HepG2 (cell line): Measurements from ENCODE around the gene TMEM9. TPM values are rescaled to one million over a fixed set of nuclear protein-coding genes. Genes with fewer than 3 reads are reported as not detected.

Experiments used
- ATAC-seq: fragments of 200-7000 bp; cut with Tn5 transposase; 3 replicates; pipeline ENCODE4 v1.9.1; 2020; ENCODE audit warnings: mild to moderate bottlenecking, moderate library complexity
- BruUV-seq: library from RNA; stranded (reverse); fragments of 400-500 nt; replicated peaks from 2 replicates; lab custom pipeline; 2021; lab: Mats Ljungman, UMichigan
- CTCF ChIA-PET: fragments of 300-600 bp; formaldehyde crosslinking; extraction: SDS; loops from one replicate; lab custom pipeline; 2021; ENCODE audit warnings: low total read pairs, inconsistent platforms, low intra/inter-chr PET ratio; lab: Yijun Ruan, JAX
- POLR2A ChIA-PET: fragments of 350-600 bp; sonication (Branson Sonifier 250); formaldehyde crosslinking; loops from one replicate; lab custom pipeline; 2020; ENCODE audit warnings: antibody characterized with exemption, inconsistent platforms; lab: Yijun Ruan, JAX
- DNase-seq: peaks from one replicate; pipeline ENCODE4 v3.0.0-alpha.2; 2015; ENCODE audit warnings: low spot score
- FAIRE-seq: peaks from 3 replicates; lab custom pipeline; 2011; peaks lifted over from hg19 to GRCh38; lab: Jason Lieb, UNC
- H2AFZ ChIP-seq: one replicate; pipeline ENCODE4 v1.6.1; 2011; ENCODE audit warnings: low read length, inconsistent platforms
- H3K27ac ChIP-seq: fragments of 300-600 bp; 3 replicates; pipeline ENCODE4 v1.8.0; 2011; ENCODE audit warnings: mixed run types, mild to moderate bottlenecking, mixed read lengths, low read length, inconsistent platforms; ENCODE audit not compliant: insufficient read depth; ENCODE audit errors: extremely low read length
- H3K27me3 ChIP-seq, 2 experiments: fragments of 200-600 bp in 1 of 2; 2 replicates in 1 of 2; 3 replicates in 1 of 2; pipeline versions ENCODE4 v1.6.0 to v1.8.0; 2011; ENCODE audit warnings: low read length in 2 of 2, mild to moderate bottlenecking in 2 of 2, moderate library complexity in 2 of 2, inconsistent platforms in 1 of 2; ENCODE audit not compliant: insufficient read depth in 2 of 2, control insufficient read depth in 1 of 2
- H3K36me3 ChIP-seq, 2 experiments: fragments of 200-600 bp in 1 of 2; replicated peaks in 1 of 2; 2 replicates in 1 of 2; 3 replicates in 1 of 2; pipeline versions ENCODE4 v1.5.1 to v1.8.0; 2011; ENCODE audit warnings: low read length in 2 of 2, inconsistent platforms in 1 of 2; ENCODE audit not compliant: insufficient read depth in 2 of 2, control insufficient read depth in 1 of 2
- H3K4me1 ChIP-seq: 2 replicates; pipeline ENCODE4 v1.5.1; 2012; ENCODE audit warnings: low read length, inconsistent platforms; ENCODE audit not compliant: insufficient read depth
- H3K4me2 ChIP-seq: 2 replicates; pipeline ENCODE4 v1.6.0; 2011; ENCODE audit warnings: low read depth, low read length, inconsistent platforms
- H3K4me3 ChIP-seq, 3 experiments: fragments of 200-600 bp in 1 of 3; sonication (generic), shearing (Covaris generic) in 1 of 3; replicated peaks in 1 of 3; 2 replicates each; pipeline ENCODE4 v1.5.1; 2011 to 2016; ENCODE audit warnings: low read length in 3 of 3, inconsistent platforms in 2 of 3, low read depth in 2 of 3, mild to moderate bottlenecking in 2 of 3, control low read depth in 1 of 3, mixed read lengths in 1 of 3; ENCODE audit not compliant: insufficient read depth in 1 of 3
- H3K79me2 ChIP-seq: one replicate; pipeline ENCODE4 v1.6.1; 2011; ENCODE audit warnings: low read length, inconsistent platforms; ENCODE audit not compliant: insufficient read depth
- H3K9ac ChIP-seq: 2 replicates; pipeline ENCODE4 v1.6.0; 2011; ENCODE audit warnings: mild to moderate bottlenecking, low read depth, low read length, inconsistent platforms; ENCODE audit not compliant: insufficient read depth
- H3K9me3 ChIP-seq: 2 replicates; pipeline ENCODE4 v1.5.1; 2012; ENCODE audit warnings: mild to moderate bottlenecking, low read length
- H4K20me1 ChIP-seq: 2 replicates; pipeline ENCODE4 v1.6.0; 2011; ENCODE audit warnings: inconsistent platforms, mild to moderate bottlenecking, low read length, moderate library complexity; ENCODE audit not compliant: insufficient read depth
- ARID2 ChIP-seq: sonication (generic); formaldehyde crosslinking; IDR thresholded peaks from 2 replicates; pipeline ENCODE4 v1.8.1; 2022; ENCODE audit warnings: mild to moderate bottlenecking, missing genetic modification reagents, borderline replicate concordance
- MED8 ChIP-seq: sonication (generic); formaldehyde crosslinking; IDR thresholded peaks from 2 replicates; pipeline ENCODE4 v1.8.1; 2023; ENCODE audit warnings: mild to moderate bottlenecking, missing genetic modification reagents; ENCODE audit not compliant: insufficient replicate concordance
- SKIL ChIP-seq: sonication (generic); formaldehyde crosslinking; IDR thresholded peaks from 2 replicates; pipeline ENCODE4 v1.8.0; 2022; ENCODE audit warnings: missing genetic modification reagents, mild to moderate bottlenecking, moderate library complexity, borderline replicate concordance
- SMAD9 ChIP-seq: sonication (generic); formaldehyde crosslinking; IDR thresholded peaks from 2 replicates; pipeline ENCODE4 v1.5.1; 2020; ENCODE audit warnings: mild to moderate bottlenecking, missing genetic modification reagents
- ZFP62 ChIP-seq: sonication (generic); formaldehyde crosslinking; IDR thresholded peaks from 2 replicates; pipeline ENCODE4 v1.4.0; 2020; ENCODE audit warnings: missing genetic modification reagents
- ZNF326 ChIP-seq: sonication (generic); formaldehyde crosslinking; IDR thresholded peaks from 2 replicates; pipeline ENCODE4 v1.4.0; 2020; ENCODE audit warnings: missing genetic modification reagents, borderline replicate concordance
- ZNF468 ChIP-seq: sonication (generic); formaldehyde crosslinking; IDR thresholded peaks from 2 replicates; pipeline ENCODE4 v1.8.0; 2022; ENCODE audit warnings: mild to moderate bottlenecking, moderate library complexity, missing genetic modification reagents
- WGBS: methylation state at CpG from one replicate; pipeline ENCODE4 v1.1.6; 2017; ENCODE audit warnings: low lambda C conversion rate; 5-methylcytosine and 5-hydroxymethylcytosine counted together
- in situ Hi-C: cut with HindIII; loops from 2 replicates; pipeline ENCODE4 v1.10.0; 2017; ENCODE audit warnings: low pct_unique_long_range_greater_than_20kb; ENCODE audit not compliant: extremely low pct_ligation_motif_present
- intact Hi-C: fragments of 100-400 bp; cut with micrococcal nuclease; formaldehyde crosslinking; loops from one replicate; pipeline ENCODE4 v1.10.0; 2022; ENCODE audit not compliant: unreplicated experiment
- polyA plus RNA-seq, 8 experiments: library from polyadenylated mRNA; depleted of rRNA in 3 of 8; stranded (reverse) in 7 of 8; unstranded in 1 of 8; fragments of >200 nt; fragmentation: Illumina TruSeq in 4 of 8; extraction: Trizol in 4 of 8; gene quantifications; 2 replicates each; pipeline versions ENCODE4 v1.2.1 to v1.2.3, GENCODE V29; 2011 to 2016; ENCODE audit warnings: low read depth in 4 of 8, missing spikeins in 1 of 8, mixed read lengths in 1 of 8; ENCODE audit not compliant: insufficient read depth in 1 of 8
- total RNA-seq, 5 experiments: library from RNA; depleted of rRNA; stranded (reverse); fragments of >200 nt; fragmentation: Illumina TruSeq; extraction: Trizol; gene quantifications; 2 replicates each; pipeline ENCODE4 v1.2.3, GENCODE V29; 2016; ENCODE audit warnings: low read depth in 1 of 5

TMEM9 gene
- total and polyA plus RNA-seq, 2 of the 13 experiments (the other 11 are each of a cell fraction or from before 2014, with no cell fraction given) = 60.9 to 102 TPM

- 21% methylated on average over 4 of the region's 5 CpGs for WGBS
- DNase-seq (no peak), ATAC-seq (no peak; the same call in 2 of the 3 replicates), FAIRE-seq (no peak)
- H3K79me2 ChIP-seq = no peaks in the 10 kb centered on the region
- BruUV-seq = no TSS peak
- H3K36me3 ChIP-seq = no peaks in the 10 kb centered on the region
- no peak overlapping the region for H3K9ac ChIP-seq
- in situ Hi-C loops = no loop called here
- ChIA-PET POLR2A (no interaction called here), CTCF (interaction anchor here (0.6 to 2.2 kb wide), 2 partner anchors 36 to 59 kb away, joined by 4 to 16 read pairs; partner anchors contain the start of gene ASCL5)
- no peak for TF ChIP-seq ZNF326 (CRISPR knock-in tag)
- TF ChIP-seq SMAD9 (CRISPR knock-in tag) = no peak
- no peak for TF ChIP-seq ZNF468 (CRISPR knock-in tag)
- TF ChIP-seq MED8 (CRISPR knock-in tag) = no peak
- no peak for TF ChIP-seq ARID2 (CRISPR knock-in tag)
- no peak for TF ChIP-seq SKIL (CRISPR knock-in tag)
- no peak for TF ChIP-seq ZFP62 (CRISPR knock-in tag)
- H3K9me3 ChIP-seq = no peaks in the 10 kb centered on the region
- no peaks in the 10 kb centered on the region for H4K20me1 ChIP-seq
- no peak overlapping the region for H3K4me2 ChIP-seq
- H3K4me1 ChIP-seq = peaks cover 8% of the 10 kb centered on the region
- intact Hi-C loops = loop anchor here (1.0 kb wide), 2 partner anchors 31 to 36 kb away; partner anchors contain the start of gene TMEM9
- no peak overlapping the region for H2AFZ ChIP-seq
- H3K27ac ChIP-seq = no peak overlapping the region
- peaks cover 6 to 61% of the 10 kb centered on the region in 2 experiments; a peak in 4 of 5 replicates for H3K27me3 ChIP-seq
- H3K4me3 ChIP-seq = no peak overlapping the region
These were observed 31.4 kb upstream of the TMEM9 start for GRCh38 chr1:201185527-201186128.
